K562 (cell line): ENCODE measurements around the gene NRXN2. TPM values are rescaled to one million over a fixed set of nuclear protein-coding genes. Genes with fewer than 3 reads are reported as not detected.

Experiments
- BCL6 ChIP-seq: fragments of 250-450 bp; sonication (Bioruptor Pico); IDR thresholded peaks from 2 replicates; pipeline ENCODE4 v1.4.0; 2020
- BRF2 ChIP-seq: IDR thresholded peaks from 3 replicates; pipeline ENCODE4 v1.6.1; 2011; ENCODE audit warnings: borderline replicate concordance, mild to moderate bottlenecking; ENCODE audit not compliant: insufficient read length, insufficient read depth
- CREB3 ChIP-seq: fragments of 450-650 bp; conservative IDR thresholded peaks from 2 replicates; pipeline ENCODE4 v1.6.1; 2016; ENCODE audit warnings: missing genetic modification characterization, low read depth, mild to moderate bottlenecking, missing compliant biosample characterization, moderate library complexity
- ELK1 ChIP-seq: sonication (generic); formaldehyde crosslinking; IDR thresholded peaks from 2 replicates; pipeline ENCODE4 v1.8.1; 2022; ENCODE audit warnings: missing genetic modification reagents
- GTF2F1 ChIP-seq: IDR thresholded peaks from 2 replicates; pipeline ENCODE4 v1.6.1; 2011; ENCODE audit warnings: low read depth, low read length, improper control_type of control experiment
- HMBOX1 ChIP-seq: sonication (generic); IDR thresholded peaks from 2 replicates; pipeline ENCODE4 v1.6.1; 2016
- KDM5B ChIP-seq: fragments of 200-600 bp; sonication (generic); IDR thresholded peaks from 2 replicates; pipeline ENCODE4 v1.6.1; 2012; ENCODE audit warnings: low read depth, mild to moderate bottlenecking, moderate library complexity, low read length, control low read depth, inconsistent platforms; ENCODE audit not compliant: insufficient replicate concordance
- NEUROD1 ChIP-seq: fragments of 150-350 bp; IDR thresholded peaks from 2 replicates; pipeline ENCODE4 v1.6.1; 2014; ENCODE audit warnings: borderline replicate concordance, low read length, low read depth; ENCODE audit not compliant: partially characterized antibody
- OTX1 ChIP-seq: fragments of 450-650 bp; formaldehyde crosslinking; IDR thresholded peaks from 2 replicates; pipeline ENCODE4 v1.4.0; 2022; ENCODE audit warnings: mild to moderate bottlenecking
- PPARD ChIP-seq: fragments of 250-450 bp; sonication (Bioruptor Pico); IDR thresholded peaks from 2 replicates; pipeline ENCODE4 v1.8.0; 2022; ENCODE audit warnings: inconsistent platforms, mild to moderate bottlenecking, moderate library complexity
- RCOR1 ChIP-seq, 2 experiments: IDR thresholded peaks; 2 replicates each; pipeline ENCODE4 v1.6.1; 2012; ENCODE audit warnings: low read depth in 2 of 2, low read length in 2 of 2, borderline replicate concordance in 1 of 2, improper control_type of control experiment in 1 of 2
- RNF2 ChIP-seq: sonication (generic); IDR thresholded peaks from 2 replicates; pipeline ENCODE4 v1.6.1; 2016
- TFAP4 ChIP-seq: sonication (generic); formaldehyde crosslinking; IDR thresholded peaks from 2 replicates; pipeline ENCODE4 v1.8.0; 2022; ENCODE audit warnings: missing genetic modification reagents, mild to moderate bottlenecking, moderate library complexity, borderline replicate concordance
- ZC3H8 ChIP-seq: fragments of 450-650 bp; IDR thresholded peaks from 2 replicates; pipeline ENCODE4 v1.6.1; 2017
- ZNF583 ChIP-seq: fragments of 250-450 bp; sonication (Bioruptor Pico); IDR thresholded peaks from 2 replicates; pipeline ENCODE4 v1.4.0; 2020
- ZNF76 ChIP-seq: fragments of 250-450 bp; sonication (Bioruptor Pico); IDR thresholded peaks from 2 replicates; pipeline ENCODE4 v1.4.0; 2020; ENCODE audit warnings: mild to moderate bottlenecking, moderate library complexity, borderline replicate concordance
- polyA plus RNA-seq, 8 experiments: library from polyadenylated mRNA; depleted of rRNA in 4 of 8; stranded (reverse) in 5 of 8; unstranded in 3 of 8; fragments of >200 nt; fragmentation: Nextera tagmentation in 2 of 8; fragmentation: Illumina TruSeq in 1 of 8; extraction: Ambion mirVana in 2 of 8; extraction: Trizol in 1 of 8; gene quantifications; 2 replicates each; pipeline versions ENCODE4 v1.2.1 to v1.2.3, GENCODE V29; 2011 to 2014; ENCODE audit warnings: inconsistent platforms in 1 of 8, missing spikeins in 1 of 8
- total RNA-seq, 7 experiments: library from RNA; depleted of rRNA in 6 of 7; stranded (reverse); fragments of >200 nt in 6 of 7; fragmentation: Illumina TruSeq in 2 of 7; extraction: Trizol in 2 of 7; gene quantifications; 2 replicates each; pipeline versions ENCODE4 v1.2.1 to v1.2.3, GENCODE V29; 2011 to 2021; ENCODE audit warnings: low replicate concordance in 1 of 7

Gene NRXN2
- total and polyA plus RNA-seq, 9 of the 15 experiments (the other 6 are each of a cell fraction or from before 2014, with no cell fraction given), result 0.07 to 0.47 (median 0.15) TPM; not detected in 4

GRCh38 chr11:64743591-64744543 is 20.9 kb upstream of the NRXN2 start, which contains the start of gene RASGRP2 (continued):
- no peak for TF ChIP-seq ZNF76 (CRISPR knock-in tag)
- no peak for TF ChIP-seq BCL6 (CRISPR knock-in tag)
- TF ChIP-seq ELK1 (CRISPR knock-in tag), result no peak
- no peak for TF ChIP-seq KDM5B
- no peak for TF ChIP-seq RNF2
- peak in 1 of 2 experiments; percentile 87; a peak in 2 of 4 replicates for TF ChIP-seq RCOR1 (IDR thresholded peaks at IDR 0.05; ENCODE audit: borderline replicate concordance in 1 of 2, low read depth in 2 of 2, low read length in 2 of 2)
- no peak for TF ChIP-seq NEUROD1
- no peak for TF ChIP-seq CREB3 (tag)
- no peak for TF ChIP-seq BRF2
- TF ChIP-seq TFAP4, result peak; percentile 38; the same call in 1 of the 2 replicates
- no peak for TF ChIP-seq PPARD (CRISPR knock-in tag)
- TF ChIP-seq OTX1 (CRISPR knock-in tag), result no peak
- no peak for TF ChIP-seq HMBOX1
- no peak for TF ChIP-seq ZC3H8
- TF ChIP-seq GTF2F1, result no peak
- no peak for TF ChIP-seq ZNF583 (CRISPR knock-in tag)
